Measurements from ENCODE around the gene STK32C. TPM values are rescaled to one million over a fixed set of nuclear protein-coding genes. Genes with fewer than 3 reads are reported as not detected.
"Not testable (repeated sequence)": the region's sequence is repeated elsewhere in the genome, so short reads cannot be mapped to it uniquely, and the experiment has no call there.

Gene STK32C
- total RNA-seq, 1 donor from 2014 or later: 7.0 TPM

DNA sequence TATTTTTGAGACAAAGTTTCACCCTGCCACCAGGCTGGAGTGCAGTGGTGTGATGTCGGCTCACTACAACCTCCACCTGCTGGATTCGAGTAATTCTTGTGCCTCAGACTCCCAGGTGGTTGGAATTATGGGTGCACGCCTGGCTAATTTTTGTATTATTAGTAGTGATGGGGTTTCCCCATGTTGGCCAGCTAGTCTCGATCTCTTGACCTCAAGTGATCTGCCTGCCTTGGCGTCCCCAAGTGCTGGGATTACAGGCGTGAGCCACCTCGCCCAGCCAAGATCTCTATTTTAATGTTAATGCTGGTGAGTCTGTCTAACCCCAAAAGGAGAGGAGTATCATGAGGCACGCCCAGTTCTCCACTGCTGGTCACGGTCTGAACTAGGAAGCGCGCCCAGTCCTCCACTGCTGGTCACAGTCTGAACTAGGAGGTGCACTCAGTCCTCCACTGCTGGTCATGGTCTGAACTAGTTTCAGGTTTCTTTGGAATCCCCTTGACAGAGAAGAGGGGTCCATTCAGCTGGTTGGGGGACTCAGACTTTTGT, 18.7 kb upstream of the STK32C start:
- ATAC-seq (no peak), DNase-seq (ENCODE audit: missing footprints) (no peak)
- intact Hi-C loops (cut with DNase I): no loop called here

GRCh38 chr10:132324186-132324585, 16.4 kb upstream of the STK32C start:
- intact Hi-C loops (cut with DNase I): no loop called here
- no peak for DNase-seq (ENCODE audit: missing footprints)

DNA sequence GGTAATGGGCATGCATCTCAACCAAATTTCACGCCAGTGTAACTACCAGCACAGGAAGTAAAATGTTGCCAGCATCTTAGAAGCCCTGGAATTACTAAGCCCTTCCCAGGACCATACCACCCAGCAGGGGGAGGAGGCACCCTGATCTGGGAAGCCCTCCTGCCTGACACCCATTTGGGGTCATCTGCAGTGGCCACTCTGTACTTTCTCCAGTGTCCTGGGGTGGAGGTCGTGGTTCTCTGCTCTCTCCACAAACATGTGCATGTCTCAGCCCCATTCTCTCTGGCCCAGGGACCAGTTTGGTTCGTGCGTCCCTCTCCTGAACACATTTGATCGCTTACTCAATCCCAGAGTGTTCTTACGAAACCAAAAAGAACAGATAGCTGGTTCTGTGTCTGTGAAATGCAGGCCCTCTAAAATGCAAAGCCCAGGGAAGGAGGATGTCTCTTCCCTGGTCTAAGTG, 14.9 kb upstream of the STK32C start:
- peak; percentile 32 for DNase-seq (ENCODE audit: missing footprints)
- intact Hi-C loops (cut with DNase I): no loop called here
- no peak for ATAC-seq

More at GRCh38 chr10:132324186-132324585, 16.4 kb upstream of the STK32C start:
- no peak for ATAC-seq

DNA sequence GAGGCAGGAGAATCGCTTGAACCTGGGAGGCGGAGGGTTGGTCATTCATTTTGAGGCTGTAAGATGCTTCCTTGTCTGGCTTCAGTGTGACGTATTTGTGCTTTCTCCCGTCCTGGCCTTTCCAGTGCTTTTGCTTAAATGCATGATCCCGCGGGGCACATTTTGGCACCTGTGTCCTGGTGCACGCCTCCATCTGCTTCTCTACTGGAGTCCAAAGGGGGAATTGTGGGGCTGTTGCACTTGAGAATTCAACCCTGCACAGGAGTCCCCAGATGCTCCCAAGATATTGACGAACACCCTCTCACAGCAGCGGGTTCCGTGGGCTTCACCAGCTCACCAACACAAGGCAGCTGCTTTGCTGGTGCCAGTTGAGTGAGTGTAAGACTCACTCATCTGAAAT, 14.0 kb upstream of the STK32C start:
- no peak for DNase-seq (ENCODE audit: missing footprints)
- intact Hi-C loops (cut with DNase I): no loop called here
- no peak for ATAC-seq

DNA sequence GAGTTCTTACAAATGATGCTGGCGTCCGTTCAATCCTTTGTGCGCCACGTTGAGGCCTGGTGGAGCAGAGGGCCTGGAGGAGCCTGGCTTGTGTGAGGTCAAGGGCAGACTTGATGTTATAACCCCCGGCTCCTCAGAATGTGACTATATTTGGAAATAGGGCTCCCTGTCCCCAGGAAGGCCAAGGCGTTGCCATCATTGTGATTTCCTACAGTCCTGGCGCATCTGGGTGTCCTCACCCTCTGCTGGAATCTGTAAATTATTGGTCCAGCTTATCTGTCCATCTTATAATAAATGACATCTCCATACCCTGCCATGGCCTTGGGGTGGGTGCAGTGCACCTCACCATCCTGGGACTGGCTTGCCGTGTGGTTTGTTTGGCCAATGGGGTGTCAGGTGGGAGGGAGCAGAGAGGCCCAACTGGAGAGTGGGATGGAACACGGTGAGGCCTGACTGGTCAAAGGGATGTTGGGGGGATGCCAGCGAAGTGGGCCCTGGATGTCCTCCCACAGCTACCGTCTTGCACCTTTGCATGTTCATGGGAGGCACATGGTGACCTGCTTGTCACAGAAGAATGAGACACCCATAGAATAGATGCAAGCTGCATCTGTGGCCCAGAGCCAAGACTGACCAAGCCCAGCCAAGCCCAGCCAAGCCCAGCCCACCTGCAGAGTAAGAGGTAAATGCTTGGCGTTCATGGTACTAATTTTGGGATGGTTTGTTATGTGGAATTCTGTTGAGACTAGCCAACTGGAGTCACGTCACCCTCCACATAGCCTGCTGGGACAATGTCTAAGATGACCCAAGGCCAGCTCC, 13.1 kb upstream of the STK32C start:
- ATAC-seq (peak; percentile 20), DNase-seq (ENCODE audit: missing footprints) (no peak)
- intact Hi-C loops (cut with DNase I): no loop called here

DNA sequence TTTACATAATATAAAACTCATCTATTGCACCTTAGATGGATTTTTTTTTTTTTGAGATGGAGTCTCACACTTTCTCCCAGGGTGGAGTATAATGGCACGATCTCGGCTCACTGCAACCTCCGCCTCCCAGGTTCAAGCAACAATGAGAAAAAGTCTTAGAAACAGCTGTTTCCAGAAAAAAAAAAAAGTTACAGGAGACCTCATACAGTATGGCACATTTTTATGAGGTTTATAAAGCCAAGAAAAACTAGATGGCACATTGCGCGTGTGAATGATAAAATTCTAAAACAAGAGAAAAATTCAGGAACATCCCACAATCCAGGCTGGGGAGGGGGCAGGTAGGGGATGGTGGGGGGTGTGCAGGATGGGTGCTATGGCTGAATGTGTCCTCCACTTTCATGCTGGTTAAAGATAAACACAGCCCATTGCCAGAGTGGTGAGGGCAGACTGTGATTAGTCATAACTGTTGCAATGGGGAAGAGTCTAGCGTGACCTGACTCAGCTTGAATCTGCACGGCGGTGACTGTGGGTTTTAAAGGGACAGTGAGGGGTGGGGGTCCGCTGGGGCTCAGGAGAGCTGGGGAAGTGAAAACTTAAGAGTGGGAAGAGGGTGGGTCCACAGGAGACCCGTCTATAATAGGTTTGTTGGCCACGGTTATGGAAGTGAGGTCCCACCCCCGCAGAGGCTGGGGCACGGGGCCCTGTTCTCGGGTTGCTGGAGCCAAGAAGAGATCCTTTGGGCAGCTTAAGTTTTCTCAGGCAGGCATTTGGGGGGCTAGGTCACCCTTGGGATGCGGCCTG, 12.3 kb upstream of the STK32C start:
- no peak for DNase-seq (ENCODE audit: missing footprints)
- ATAC-seq: no peak
- intact Hi-C loops (cut with DNase I): no loop called here

- ATAC-seq; DNase-seq (ENCODE audit: missing footprints); intact Hi-C loops (cut with DNase I): not testable (repeated sequence)
These were observed 9.7 kb upstream of the STK32C start for GRCh38 chr10:132317477-132317876.

DNA sequence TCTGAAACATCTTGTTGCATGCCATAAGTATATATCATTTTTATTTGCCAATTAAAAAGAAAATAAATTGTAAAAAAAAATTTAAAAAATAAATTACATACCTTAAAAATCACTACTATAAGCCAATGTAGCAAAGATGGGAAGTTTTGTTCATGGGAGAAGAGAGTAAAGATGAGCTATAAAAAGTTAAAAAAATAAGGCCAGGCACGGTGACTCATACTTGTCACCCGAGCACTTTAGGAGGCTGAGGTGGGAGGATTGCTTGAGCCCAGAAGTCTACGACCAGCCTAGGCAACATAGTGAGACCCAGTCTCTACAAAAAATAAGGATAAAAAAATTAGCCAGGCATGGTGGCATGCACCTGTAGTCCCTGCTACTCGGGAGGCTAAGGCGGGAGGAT, 8.4 kb upstream of the STK32C start:
- no peak for ATAC-seq
- DNase-seq (ENCODE audit: missing footprints): no peak
- intact Hi-C loops (cut with DNase I): no loop called here

- DNase-seq (ENCODE audit: missing footprints); ATAC-seq; intact Hi-C loops (cut with DNase I): not testable (repeated sequence)
These were observed 7.1 kb upstream of the STK32C start for GRCh38 chr10:132314881-132315280.

DNA sequence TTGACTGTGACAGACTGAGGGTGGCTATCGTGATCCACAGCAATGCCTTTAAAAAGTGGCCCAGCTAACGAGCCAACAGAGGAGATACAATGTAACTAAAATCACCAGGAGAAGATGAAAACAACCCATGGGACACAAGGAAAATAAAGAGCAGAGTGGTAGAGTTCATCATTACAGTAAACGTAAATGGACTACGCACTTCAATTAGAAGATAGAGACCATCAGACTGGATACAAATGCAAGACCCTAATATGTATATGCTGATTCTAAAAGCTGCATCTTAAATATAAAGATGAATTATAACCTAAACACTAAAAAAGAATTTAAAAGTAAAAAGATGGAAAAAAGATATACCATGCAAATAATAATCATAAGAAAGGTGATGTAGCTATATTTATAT, 6.6 kb upstream of the STK32C start:
- intact Hi-C loops (cut with DNase I): no loop called here
- DNase-seq (ENCODE audit: missing footprints) (no peak), ATAC-seq (no peak)

DNA sequence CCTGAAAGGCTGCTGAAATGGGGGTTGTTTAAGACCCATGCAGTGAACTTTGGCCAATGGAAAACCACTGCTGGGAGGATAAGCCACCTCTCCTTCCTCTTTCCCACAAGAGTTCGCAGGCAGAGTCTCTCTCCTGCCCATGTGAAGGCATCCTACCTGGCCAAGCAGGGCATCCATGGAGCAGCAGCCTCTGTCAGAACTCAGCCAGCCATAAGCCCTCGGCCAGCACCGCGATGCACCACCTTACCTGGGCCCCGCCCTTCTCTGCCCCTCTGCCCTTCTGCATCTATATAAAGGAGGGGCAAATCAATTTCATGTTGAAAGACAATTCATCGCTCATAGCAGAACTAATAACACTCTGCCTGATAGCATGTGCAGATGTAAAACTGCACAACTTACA, 6.1 kb upstream of the STK32C start:
- intact Hi-C loops (cut with DNase I): no loop called here
- ATAC-seq (no peak), DNase-seq (ENCODE audit: missing footprints) (no peak)

DNA sequence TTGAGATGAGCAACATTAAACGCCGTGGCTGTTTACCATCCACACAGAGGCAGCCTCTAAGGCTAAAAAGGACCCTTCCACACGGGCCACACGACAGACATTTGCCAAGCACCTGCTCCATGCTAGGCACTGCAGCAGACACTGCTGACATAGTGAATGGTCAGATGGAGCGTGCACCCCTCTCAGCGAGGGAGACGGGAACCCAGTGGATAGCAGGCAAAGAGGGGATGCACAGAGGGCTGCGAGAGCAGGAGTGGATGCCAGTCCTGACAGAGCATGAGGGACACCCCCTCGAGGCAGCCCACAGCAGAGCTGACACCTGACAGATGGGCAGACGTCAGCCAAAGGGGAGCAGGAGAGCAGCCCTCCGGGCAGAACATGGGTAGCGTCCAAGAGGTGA, 5.6 kb upstream of the STK32C start:
- DNase-seq (ENCODE audit: missing footprints) (no peak), ATAC-seq (no peak)
- intact Hi-C loops (cut with DNase I): no loop called here

GRCh38 chr10:132311338-132311939, 3.7 kb upstream of the STK32C start:
- DNase-seq (ENCODE audit: missing footprints) (no peak), ATAC-seq (no peak)
- intact Hi-C loops (cut with DNase I): loop anchor here (2.0 kb wide), 1 partner anchor 19 kb away; no protein-coding TSS in a partner anchor

DNA sequence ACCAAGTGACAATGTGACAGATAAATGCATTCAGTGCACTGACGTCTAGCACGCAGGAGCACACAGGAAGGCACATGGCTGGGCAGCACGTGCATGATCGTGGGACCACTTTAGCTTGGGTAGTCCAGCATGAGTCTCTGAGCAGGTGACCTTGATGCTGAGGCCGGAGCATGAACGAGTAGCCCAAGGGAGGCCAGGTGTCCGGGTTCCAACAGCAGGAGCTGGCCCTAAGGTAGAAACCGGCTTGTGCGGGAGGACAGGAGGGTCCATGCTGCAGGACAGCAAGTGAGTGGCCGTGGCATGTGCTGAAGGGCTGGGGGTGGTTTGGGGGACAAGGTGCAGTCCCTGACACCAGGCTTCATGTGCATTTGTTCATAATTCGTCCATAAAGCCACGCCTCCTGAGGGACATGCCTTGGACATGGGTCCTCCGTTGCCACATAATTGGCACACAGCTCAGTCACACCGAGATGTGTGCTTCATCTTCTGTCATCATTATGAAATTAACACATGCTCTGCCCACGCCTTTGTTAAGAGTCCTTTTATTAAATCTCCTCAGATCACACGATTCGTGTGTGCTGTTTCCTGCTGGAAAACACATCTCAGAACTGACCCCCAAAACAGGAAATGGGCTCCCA, 3.1 kb upstream of the STK32C start:
- DNase-seq (ENCODE audit: missing footprints): no peak
- intact Hi-C loops (cut with DNase I): loop anchor here (2.0 kb wide), 1 partner anchor 20 kb away; no protein-coding TSS in a partner anchor
- no peak for ATAC-seq

GRCh38 chr10:132309879-132310591, 2.3 kb upstream of the STK32C start:
- DNase-seq (ENCODE audit: missing footprints): no peak
- intact Hi-C loops (cut with DNase I): loop anchor here (2.0 kb wide), 1 partner anchor 21 kb away; no protein-coding TSS in a partner anchor

GRCh38 chr10:132309471-132309865, 1.7 kb upstream of the STK32C start:
- DNase-seq (ENCODE audit: missing footprints): no peak
- intact Hi-C loops (cut with DNase I): no loop called here
- no peak for ATAC-seq

More at GRCh38 chr10:132309879-132310591, 2.3 kb upstream of the STK32C start:
- ATAC-seq: no peak

- intact Hi-C loops (cut with DNase I): loop anchor here (1.0 kb wide), 1 partner anchor 27 kb away; no protein-coding TSS in a partner anchor
- peak; percentile 4 for ATAC-seq
- no peak for DNase-seq (ENCODE audit: missing footprints)
These were observed 1.1 kb upstream of the STK32C start for GRCh38 chr10:132308587-132309470.
